ENCODE data around the gene CHCHD1.
"Not testable (repeated sequence)": the region's sequence is repeated elsewhere in the genome, so short reads cannot be mapped to it uniquely, and the experiment has no call there.

CHCHD1 gene

DNA sequence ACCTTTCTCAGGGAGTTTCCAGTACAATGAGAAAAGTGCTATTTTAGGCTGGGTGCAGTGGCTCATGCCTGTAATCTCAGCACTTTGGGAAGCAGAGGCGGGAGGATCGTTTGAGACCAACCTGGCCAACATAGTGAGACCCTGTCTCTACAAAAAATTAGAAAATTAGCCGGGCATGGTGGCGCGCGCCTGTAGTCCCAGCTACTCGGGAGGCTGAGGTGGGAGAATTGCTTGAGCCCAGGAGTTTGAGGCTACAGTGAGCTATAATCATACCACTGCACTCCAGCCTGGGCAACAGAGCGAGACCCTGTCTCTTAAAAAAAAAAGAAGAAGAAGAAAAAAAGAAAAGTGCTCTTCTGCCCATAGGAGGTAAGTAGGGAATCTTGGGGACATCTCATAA is 14.2 kb downstream of the CHCHD1 start:
- not testable (repeated sequence) for DNase-seq

DNA sequence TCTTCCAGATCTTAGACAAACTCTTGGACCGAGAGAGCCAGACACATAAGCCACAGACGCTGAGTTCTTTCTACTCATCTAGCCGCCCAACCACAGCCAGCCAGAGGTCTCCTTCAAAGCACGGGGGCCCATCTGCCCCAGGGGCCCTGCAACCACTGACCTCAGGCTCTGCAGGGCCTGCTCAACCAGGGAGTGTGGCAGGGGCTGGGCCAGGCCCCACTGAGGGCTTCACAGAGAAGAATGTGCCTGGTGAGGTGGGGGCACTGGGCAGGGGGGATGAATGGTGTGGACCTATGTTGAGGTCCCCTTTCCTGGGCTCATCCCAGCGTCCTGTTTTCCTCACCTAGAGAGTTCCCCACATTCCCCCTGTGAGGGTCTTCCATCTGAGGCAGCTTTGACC is 14.9 kb downstream of the CHCHD1 start:
- no peak for DNase-seq

DNA sequence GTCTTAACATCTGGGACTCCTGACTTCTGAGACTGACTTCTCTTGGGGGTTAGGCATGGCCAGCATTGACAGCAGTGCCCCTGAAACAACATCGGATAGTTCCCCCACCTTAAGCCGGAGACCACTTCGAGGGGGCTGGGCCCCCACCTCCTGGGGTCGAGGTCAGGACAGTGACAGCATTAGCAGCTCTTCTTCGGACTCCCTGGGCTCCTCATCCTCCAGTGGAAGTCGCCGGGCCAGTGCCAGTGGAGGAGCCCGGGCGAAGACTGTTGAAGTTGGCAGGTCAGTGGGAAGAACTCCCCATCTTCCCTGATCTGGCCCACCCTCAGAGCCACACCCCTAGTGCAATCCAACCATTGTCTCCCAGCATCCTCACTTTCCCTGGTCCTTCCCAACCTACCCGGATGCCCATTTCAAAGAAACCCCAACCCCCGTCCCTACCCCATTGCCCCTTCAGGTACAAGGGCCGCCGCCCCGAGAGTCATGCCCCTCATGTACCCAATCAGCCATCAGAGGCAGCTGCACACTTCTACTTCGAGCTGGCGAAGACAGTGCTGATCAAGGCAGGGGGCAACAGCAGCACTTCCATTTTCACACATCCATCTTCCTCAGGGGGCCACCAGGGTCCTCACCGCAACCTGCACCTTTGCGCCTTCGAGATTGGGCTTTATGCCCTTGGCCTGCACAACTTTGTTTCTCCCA is 15.6 kb downstream of the CHCHD1 start:
- no peak for DNase-seq

DNA sequence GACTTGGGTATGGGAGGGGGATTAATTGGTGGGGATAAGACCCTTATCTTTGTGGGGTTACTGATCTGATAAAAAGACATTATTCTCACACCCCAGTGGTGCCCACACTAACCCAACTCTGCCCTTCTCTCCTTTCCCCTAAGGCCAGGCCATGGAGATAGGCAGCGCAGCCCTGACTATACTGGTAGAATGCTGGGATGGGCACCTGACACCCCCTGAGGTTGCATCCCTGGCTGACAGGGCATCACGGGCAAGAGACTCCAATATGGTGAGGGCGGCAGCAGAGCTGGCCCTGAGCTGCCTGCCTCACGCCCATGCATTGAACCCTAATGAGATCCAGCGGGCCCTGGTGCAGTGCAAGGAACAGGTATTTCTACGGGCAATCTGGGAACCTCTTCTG is 16.2 kb downstream of the CHCHD1 start:
- DNase-seq = no peak

DNA sequence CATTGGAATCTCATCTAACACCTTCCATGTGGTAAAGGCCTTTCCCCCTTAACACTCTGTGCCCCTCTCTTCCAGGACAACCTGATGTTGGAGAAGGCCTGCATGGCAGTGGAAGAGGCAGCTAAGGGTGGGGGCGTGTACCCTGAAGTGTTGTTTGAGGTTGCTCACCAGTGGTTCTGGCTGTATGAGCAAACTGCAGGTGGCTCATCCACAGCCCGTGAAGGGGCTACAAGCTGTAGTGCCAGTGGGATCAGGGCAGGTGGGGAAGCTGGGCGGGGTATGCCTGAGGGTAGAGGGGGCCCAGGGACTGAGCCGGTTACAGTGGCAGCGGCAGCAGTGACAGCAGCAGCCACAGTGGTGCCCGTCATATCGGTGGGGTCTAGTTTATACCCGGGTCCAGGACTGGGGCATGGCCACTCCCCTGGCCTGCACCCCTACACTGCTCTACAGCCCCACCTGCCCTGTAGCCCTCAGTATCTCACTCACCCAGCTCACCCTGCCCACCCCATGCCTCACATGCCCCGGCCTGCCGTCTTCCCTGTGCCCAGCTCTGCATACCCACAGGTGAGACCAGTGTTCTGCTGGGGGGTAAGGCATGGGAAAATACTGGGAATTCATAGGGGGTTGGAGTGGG is 17.2 kb downstream of the CHCHD1 start:
- DNase-seq = no peak

DNA sequence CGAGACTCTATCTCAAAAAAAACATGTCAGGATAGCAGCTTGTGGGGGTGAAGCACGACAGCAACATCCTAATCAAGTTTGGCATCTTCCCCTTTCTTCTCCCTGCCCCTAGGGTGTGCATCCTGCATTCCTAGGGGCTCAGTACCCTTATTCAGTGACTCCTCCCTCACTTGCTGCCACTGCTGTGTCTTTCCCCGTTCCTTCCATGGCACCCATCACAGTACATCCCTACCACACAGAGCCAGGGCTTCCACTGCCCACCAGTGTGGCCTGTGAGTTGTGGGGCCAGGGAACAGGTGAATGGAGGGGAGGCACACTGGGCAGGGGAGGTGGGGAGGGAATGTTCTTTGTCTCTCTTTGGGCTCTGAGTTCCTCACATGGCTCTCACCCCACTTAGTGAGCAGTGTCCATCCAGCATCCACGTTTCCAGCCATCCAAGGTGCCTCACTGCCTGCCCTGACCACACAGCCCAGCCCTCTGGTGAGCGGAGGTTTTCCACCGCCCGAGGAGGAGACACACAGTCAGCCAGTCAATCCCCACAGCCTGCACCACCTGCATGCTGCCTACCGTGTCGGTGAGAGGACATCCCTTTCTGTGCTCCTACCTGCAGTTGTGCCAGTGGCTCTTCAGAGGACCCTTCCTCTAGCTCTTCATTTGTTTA is 18.2 kb downstream of the CHCHD1 start:
- DNase-seq = no peak

DNA sequence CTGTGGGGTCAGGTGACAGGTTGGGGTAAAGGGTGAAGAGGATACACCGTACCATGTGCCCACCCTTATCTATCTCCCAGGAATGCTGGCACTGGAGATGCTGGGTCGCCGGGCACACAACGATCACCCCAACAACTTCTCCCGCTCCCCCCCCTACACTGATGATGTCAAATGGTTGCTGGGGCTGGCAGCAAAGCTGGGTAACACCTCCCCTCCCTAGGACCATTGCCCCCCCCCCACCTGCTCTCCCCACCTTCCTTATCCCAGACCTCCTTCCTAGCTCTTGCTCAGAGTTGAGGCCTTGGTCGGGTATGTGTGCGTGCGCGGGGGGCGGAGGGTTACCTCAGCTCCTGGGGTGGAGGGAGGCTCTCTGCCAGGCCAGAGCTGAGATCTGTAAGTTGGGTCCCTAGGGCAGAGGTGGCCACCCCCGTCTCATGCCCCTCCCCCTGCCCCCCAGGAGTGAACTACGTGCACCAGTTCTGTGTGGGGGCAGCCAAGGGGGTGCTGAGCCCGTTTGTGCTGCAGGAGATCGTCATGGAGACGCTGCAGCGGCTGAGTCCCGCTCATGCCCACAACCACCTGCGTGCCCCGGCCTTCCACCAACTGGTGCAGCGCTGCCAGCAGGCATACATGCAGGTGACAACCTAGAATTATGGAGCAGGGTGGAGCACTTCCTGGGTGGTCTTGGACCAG is 18.9 kb downstream of the CHCHD1 start:
- DNase-seq = no peak

DNA sequence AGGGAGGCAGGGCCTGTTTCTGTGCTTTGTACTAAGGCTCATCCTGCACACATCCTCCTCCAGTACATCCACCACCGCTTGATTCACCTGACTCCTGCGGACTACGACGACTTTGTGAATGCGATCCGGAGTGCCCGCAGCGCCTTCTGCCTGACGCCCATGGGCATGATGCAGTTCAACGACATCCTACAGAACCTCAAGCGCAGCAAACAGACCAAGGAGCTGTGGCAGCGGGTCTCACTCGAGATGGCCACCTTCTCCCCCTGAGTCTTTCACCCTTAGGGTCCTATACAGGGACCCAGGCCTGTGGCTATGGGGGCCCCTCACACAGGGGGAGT is 19.4 kb downstream of the CHCHD1 start:
- no peak for DNase-seq

DNA sequence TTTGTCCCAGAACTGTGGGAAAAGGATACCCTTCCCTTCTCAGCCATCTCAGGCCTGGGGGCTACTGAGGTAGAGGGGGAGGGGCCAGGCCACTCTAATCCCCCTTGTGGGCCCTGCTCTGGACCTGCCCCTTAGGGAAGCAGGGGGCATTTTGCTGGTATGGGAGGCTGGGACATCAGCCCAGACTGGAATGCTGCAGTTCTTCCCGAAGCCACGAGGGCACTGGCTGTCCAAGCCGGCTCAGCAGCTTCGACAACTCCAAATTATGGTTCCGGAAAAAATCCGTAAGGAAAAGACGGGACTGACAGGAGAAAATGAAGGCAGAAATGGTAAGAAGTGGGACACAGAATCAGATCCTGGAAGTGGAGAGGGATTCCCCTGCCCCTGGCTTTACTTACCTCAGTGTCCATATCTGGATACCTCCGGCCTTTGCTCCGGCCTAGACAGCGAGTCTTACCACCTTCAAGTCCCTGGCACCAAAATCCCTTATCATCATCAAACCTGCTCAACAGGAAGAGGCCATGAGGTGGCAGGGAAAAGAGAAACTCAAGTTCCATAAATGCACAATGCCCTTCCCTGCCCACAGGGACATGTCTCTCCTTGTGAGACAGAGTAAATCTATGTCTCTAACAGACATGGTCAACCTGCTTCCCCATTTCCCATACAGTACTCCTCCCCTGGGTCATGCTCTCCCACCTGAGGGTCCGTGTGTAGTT is 20.6 kb downstream of the CHCHD1 start:
- no peak for DNase-seq

DNA sequence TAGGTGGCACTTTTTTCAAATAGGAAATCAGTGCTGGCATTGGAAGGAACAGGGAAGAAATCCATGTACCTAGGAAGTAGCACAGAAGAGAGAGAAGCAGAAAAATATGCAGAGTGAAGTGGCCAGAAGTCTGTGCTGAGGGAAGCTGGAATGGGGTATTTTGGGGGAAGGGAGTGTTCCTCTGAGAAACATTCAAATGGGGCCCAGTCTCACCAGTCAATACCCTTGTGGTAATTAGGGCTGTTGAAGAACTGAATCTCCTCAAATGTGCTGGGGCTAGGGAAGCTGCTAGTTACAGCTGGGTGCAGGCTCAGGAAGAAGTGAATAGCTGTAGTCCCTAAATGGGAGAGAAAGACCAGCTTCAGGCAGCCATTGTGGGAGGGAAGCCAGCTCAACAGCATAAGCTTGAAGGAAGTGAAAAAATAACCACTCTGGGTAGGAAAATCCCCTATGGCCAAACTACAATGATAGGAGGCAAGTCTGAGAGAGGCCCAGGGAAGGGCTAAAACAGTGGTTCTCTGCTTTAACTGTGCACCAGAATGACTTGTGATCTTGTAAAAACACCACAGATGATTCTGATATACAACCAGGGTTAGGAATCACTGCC is 21.9 kb downstream of the CHCHD1 start:
- no peak for DNase-seq

DNA sequence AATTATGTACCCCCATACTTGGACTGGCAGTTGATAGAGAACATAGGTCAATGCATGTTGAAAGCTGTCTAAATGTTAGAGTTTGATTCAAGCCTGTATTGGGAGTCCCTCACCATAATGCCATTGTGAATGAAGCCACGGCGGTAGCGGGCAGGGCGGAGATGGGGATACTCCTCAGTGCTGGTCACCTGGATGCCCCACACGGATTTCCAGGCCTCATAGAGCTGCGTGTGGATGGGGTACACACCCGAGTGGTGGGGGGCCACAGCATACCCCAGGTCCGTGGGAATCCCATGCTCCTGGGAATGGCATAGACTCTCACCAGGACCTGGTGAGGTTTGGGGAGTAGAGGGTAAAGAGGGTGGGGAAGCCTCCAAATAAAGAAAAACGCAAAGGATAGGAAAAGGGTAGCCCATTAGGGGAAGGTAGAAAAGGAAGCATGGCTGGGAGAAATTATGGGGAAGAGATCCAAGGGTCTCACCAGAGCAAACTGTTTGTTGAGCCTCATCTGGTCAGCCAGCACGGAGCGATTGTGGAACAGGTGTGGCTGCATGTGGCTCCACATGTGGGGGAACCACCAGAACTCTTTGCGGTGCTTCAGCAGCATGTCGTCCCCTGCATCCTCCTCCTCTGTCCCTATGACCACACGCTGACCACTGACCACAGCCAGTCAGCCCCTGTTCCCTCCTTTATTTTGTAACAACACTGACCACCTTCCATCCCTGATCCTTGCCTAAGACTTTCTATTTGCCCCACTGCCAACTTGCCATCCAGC is 24.5 kb downstream of the CHCHD1 start:
- DNase-seq = no peak

DNA sequence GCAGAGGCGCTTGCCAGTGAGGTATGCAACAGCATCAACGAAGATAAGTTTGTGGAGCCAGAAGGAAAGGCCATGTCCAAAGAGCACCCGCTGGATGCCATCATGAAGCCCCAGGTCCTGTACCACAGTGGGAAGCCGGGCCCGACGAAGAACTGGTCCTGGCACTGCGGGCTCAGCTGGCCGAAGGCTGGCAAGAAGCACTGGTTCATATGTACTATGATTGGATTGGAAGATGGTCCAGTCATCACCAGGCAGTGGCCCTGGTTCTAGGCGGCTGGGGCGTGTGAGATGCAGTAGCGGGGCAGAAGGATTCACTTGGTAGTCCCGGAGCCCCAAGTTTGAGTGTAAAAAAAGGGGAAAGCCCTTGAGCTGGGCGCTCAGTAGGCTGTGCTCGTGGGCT is 25.6 kb downstream of the CHCHD1 start:
- DNase-seq = no peak

DNA sequence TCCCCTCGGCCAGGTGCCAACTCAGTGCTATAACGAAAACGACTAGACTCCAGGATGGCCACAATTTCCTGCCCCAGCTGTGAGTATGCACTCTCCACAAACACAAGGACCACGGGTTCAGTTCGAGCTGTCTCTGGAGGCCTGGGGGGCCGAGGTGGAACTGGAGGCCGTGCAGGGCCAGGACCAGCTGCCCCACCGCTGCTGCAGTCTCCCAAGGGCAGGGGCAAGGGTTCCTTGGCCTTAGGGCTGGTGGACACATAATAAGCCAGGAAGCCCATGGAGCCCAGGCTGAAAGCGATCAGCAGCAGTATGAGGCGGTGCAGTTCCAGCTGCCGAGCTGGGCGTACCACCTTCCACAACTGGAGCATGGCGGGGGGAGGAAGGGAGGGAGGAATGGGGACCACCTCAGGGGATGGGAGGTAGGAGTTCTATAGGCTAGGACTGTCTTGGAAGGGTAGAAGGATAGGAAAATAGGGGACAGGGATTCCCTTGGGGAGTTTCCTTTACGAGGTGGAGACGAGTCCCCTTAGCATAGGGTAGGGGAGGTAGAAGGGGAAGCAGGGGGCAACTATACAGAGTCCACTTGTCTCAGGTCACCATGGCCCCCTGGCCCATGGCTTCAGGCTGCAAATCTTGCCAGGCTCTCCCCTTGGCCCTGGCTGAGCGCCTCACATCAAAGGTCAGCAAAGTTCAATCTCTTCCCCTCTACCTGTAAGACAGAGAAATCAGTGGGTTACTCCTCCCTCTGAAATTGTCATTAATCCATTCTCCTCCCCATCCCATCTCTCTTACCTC is 26.4 kb downstream of the CHCHD1 start:
- no peak for DNase-seq

DNA sequence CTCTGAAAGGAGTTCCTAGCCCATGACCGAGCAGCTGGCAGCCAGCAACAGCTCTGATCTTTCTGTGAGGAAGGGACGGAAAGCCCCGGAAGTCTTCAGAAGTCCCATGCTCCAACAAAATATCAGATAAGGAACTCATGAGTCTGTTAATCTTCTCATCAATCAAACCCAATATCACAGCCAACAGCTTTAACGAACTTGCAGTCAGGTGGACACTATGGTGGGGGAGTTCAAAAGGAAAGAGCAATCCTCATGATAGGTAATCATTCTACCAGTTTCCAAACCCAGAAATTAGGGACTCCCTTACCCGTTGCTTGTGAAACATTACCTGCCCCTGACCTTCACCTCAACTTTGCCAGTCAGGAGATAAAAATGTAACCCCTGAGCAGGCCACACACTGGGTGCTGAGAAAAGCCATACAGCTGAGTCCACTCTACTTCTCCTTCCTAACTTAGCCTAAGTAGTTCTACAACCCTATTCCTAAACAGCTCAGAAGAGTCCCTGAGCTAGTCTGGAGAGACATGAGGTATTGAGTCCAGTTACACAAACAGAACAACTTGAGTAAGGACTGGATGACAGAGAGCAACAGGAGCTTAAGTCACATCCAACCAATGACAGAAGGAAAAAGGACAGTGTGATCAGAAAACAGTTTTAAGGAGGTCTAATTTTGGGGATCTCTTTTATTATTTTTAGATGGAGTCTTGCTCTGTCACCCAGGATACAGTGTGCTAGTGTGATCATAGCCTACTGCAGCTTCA is 27.4 kb downstream of the CHCHD1 start:
- no peak for DNase-seq

DNA sequence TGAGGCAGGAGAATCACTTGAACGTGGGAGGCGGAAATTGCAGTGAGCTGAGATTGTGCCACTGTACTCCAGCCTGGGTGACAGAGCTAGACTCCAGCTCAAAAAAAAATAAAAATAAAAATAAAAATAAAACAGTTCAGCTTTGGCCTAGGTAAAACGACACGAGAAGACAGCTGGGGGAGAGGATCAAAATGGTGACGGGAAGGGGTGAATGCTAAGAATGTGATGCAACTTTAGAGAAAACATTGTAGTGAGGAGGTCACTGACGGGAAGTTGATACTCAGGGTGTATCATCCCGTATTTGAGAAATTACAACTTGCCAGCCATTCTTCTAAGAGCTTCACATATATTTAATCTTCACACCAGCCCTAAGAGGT is 28.5 kb downstream of the CHCHD1 start:
- no peak for DNase-seq

DNA sequence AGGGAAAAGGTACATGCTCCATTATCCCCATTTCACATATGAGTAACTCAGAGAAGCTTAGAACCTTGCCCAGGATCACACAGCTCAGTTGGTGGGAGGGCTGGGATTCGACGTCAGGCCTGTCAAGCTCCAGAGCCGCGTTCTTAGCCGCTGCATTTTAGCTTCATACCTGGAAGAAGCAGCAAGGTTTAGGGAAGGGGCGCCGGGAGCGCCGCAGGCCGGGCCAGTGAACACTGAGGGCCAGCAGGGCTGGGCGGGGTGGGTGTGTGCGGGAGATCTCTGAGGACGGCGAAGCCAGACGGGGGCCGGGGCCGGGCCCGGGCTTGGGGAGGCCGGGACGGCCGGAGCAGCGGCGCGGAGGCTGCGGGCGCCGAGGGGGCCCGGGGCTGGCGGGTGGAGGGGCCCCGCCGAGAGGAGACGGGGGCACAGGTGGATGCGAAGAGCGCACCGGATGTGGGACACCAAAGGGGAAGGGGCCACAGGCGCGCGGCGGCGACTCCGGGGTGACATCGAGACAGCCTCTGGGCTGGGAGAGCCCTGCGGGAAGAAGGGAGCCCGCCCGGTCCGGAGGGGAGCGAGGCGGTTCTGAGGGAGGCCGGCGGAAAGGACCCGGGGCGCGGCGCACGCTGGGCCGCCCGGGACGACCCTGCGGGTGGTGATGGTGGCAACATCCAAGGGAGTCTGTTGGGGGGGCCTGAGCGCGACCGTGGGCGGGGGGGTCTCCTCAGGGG is 29.1 kb downstream of the CHCHD1 start:
- peak; percentile 18 for DNase-seq

DNA sequence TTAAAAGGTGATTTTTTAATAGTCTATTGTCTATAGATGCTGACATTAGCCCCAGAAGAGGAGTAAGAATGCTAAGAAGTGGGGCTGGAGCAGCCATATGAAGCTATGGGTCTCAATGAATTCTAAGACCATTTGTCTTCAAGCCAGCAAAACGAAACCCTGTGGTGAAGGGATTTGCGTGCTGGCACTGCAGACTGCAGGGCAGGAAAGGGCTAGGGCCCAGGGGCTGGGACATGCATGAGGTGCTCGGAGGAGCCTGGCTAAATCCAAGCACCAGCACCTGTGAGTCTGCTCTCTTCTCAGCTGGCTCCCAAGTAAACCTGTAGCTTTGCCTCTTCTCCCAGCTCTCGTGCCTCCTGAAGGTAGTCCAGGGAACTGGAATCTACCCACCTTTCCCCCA is 30.8 kb downstream of the CHCHD1 start:
- no peak for DNase-seq

DNA sequence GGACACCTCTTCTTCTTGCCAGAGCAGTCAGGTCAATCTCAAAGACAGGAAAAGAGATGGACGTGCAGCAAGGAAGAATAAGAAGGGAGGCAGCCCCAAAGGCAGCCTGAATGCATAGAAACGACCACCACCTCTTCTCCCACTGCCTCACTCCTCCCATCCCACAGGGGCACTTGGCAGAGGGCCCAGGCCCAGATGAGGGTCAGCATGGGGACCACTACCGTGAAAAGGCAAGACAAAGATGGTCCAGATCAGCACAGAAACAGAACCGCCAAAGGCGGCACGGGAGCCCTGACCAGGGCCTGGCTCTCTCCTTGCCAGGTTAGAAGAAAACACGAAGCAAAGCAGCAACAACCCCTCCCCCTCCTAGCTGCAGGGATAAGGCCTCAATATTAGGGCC is 31.5 kb downstream of the CHCHD1 start:
- no peak for DNase-seq

DNA sequence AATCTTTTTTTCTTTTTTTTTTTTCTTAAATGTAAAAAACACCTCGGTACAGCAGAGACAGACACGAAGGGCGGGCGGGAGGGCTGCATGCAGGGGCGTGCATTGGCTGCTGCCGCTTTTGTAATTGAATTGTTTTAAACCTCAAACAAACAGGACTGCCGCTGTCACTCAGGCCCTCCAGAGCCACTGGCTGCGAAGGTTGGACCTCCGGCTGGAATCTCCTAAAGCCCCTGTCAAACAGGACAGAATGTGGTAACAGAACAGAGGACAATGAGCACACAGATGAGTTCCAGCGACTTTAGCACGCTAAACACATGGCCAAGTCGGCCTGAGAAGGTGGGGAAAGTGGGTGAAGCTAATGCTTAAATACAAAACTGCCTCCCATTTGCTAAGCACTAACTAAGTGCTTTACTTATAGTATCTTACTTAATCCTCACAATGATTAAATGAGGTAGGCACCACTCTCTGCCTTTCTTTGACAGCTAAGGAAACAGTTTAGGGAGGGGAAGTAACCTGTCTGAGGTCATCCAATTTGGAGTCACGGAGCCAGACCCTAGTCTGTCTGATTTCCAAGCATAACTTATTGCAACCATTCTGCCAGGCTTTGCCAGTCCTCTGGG is 32.5 kb downstream of the CHCHD1 start:
- DNase-seq = no peak

Data from NCI-H1048 (cell line).